Activated naive CD4-positive, alpha-beta T cell treated with anti-CD3 and anti-CD28 coated beads for 36 hours (primary cell): ENCODE measurements around the gene ARHGEF4. TPM values are rescaled to one million over a fixed set of nuclear protein-coding genes. Genes with fewer than 3 reads are reported as not detected.

Experiments used
- CTCF ChIA-PET: fragments of 350-600 bp; sonication (Branson Sonifier 250); formaldehyde crosslinking; loops from one replicate; lab custom pipeline; 2021; ENCODE audit warnings: antibody characterized with exemption; lab: Charles Lee
- DNase-seq: peaks from one replicate; pipeline ENCODE4 v3.0.0-alpha.2; 2020
- H3K27ac Mint-ChIP-seq: one replicate; pipeline ENCODE4 v1.8.0; 2021; ENCODE audit warnings: mild to moderate bottlenecking, mixed read lengths
- H3K27me3 Mint-ChIP-seq: one replicate; pipeline ENCODE4 v1.8.0; 2021; ENCODE audit warnings: low read depth, mixed read lengths
- H3K36me3 Mint-ChIP-seq: one replicate; pipeline ENCODE4 v1.8.0; 2021; ENCODE audit warnings: low read depth, mixed read lengths
- H3K4me1 Mint-ChIP-seq: one replicate; pipeline ENCODE4 v1.8.0; 2021; ENCODE audit warnings: low read depth, mixed read lengths
- H3K4me3 Mint-ChIP-seq: one replicate; pipeline ENCODE4 v1.8.0; 2021; ENCODE audit warnings: mild to moderate bottlenecking, moderate library complexity, mixed read lengths
- H3K9me3 Mint-ChIP-seq: one replicate; pipeline ENCODE4 v1.8.0; 2021; ENCODE audit warnings: mixed read lengths
- intact Hi-C: fragments of 100-400 bp; cut with micrococcal nuclease; formaldehyde crosslinking; loops from one replicate; pipeline ENCODE4 v1.15.1; 2023
- total RNA-seq, 2 experiments: library from RNA; stranded (reverse); gene quantifications; one replicate each; pipeline ENCODE4 v1.2.3, GENCODE V29; 2021

The ARHGEF4 gene
- total RNA-seq, 2 experiments from 2014 or later = 2.6 to 3.3 TPM

GRCh38 chr2:130954873-130955272, 118.2 kb downstream of the ARHGEF4 start:
- Mint-ChIP-seq H3K27ac (no peak overlapping the region), H3K9me3 (peaks cover 19% of the 10 kb centered on the region), H3K36me3 (peaks cover 1% of the 10 kb centered on the region), H3K4me3 (no peak overlapping the region), H3K27me3 (peaks cover 16% of the 10 kb centered on the region), H3K4me1 (no peaks in the 10 kb centered on the region)
- DNase-seq = no peak
- intact Hi-C loops = no loop called here
- CTCF ChIA-PET = no interaction called here

GRCh38 chr2:130957915-130958314, 121.2 kb downstream of the ARHGEF4 start:
- Mint-ChIP-seq H3K4me1 (no peaks in the 10 kb centered on the region), H3K27me3 (peaks cover 29% of the 10 kb centered on the region), H3K27ac (no peak overlapping the region), H3K36me3 (peaks cover 1% of the 10 kb centered on the region), H3K4me3 (no peak overlapping the region), H3K9me3 (peaks cover 17% of the 10 kb centered on the region)
- no peak for DNase-seq
- CTCF ChIA-PET = no interaction called here
- intact Hi-C loops = no loop called here

- no peaks in the 10 kb centered on the region for H3K9me3 Mint-ChIP-seq
Measured at GRCh38 chr2:130963196-130963848, 126.6 kb downstream of the ARHGEF4 start.

GRCh38 chr2:130963849-130964793, 127.4 kb downstream of the ARHGEF4 start:
- peaks cover 49% of the 10 kb centered on the region for H3K27me3 Mint-ChIP-seq
- CTCF ChIA-PET = interaction anchor here (1.4 to 1.6 kb wide), 2 partner anchors 167 to 168 kb away, joined by 3 to 6 read pairs; no protein-coding TSS in a partner anchor
- peak; percentile 27 for DNase-seq

More at GRCh38 chr2:130963196-130963848, 126.6 kb downstream of the ARHGEF4 start:
- Mint-ChIP-seq H3K4me3 (no peak overlapping the region), H3K4me1 (peaks cover 7% of the 10 kb centered on the region), H3K36me3 (no peaks in the 10 kb centered on the region), H3K27ac (no peak overlapping the region), H3K27me3 (peaks cover 53% of the 10 kb centered on the region)
- CTCF ChIA-PET = interaction anchor here (0.6 kb wide), 1 partner anchor 12 kb away, joined by 3 read pairs; no protein-coding TSS in a partner anchor
- intact Hi-C loops = loop anchor here (2.0 kb wide), 1 partner anchor 19 kb away; no protein-coding TSS in a partner anchor
- no peak for DNase-seq

GRCh38 chr2:130964931-130965330, 128.2 kb downstream of the ARHGEF4 start:
- DNase-seq = no peak
- H3K4me3 Mint-ChIP-seq = no peak overlapping the region
- peaks cover 7% of the 10 kb centered on the region for H3K4me1 Mint-ChIP-seq
- H3K9me3 Mint-ChIP-seq = no peaks in the 10 kb centered on the region
- intact Hi-C loops = loop anchor here (1.0 kb wide), 1 partner anchor 168 kb away; no protein-coding TSS in a partner anchor
- H3K27ac Mint-ChIP-seq = no peak overlapping the region
- CTCF ChIA-PET = interaction anchor here (1.4 to 1.6 kb wide), 2 partner anchors 168 to 169 kb away, joined by 3 to 6 read pairs; no protein-coding TSS in a partner anchor
- peaks cover 46% of the 10 kb centered on the region for H3K27me3 Mint-ChIP-seq
- H3K36me3 Mint-ChIP-seq = no peaks in the 10 kb centered on the region

More at GRCh38 chr2:130963849-130964793, 127.4 kb downstream of the ARHGEF4 start:
- Mint-ChIP-seq H3K27ac (no peak overlapping the region), H3K4me3 (peak overlapping the region; percentile 11), H3K36me3 (no peaks in the 10 kb centered on the region), H3K4me1 (peaks cover 7% of the 10 kb centered on the region), H3K9me3 (no peaks in the 10 kb centered on the region)
- intact Hi-C loops = loop anchor here (1.0 to 2.0 kb wide), 2 partner anchors 19 to 167 kb away; no protein-coding TSS in a partner anchor

- CTCF ChIA-PET = interaction anchor here (1.6 kb wide), 1 partner anchor 170 kb away, joined by 3 read pairs; no protein-coding TSS in a partner anchor
- Mint-ChIP-seq H3K4me3 (no peak overlapping the region), H3K27me3 (peaks cover 42% of the 10 kb centered on the region), H3K9me3 (no peaks in the 10 kb centered on the region), H3K4me1 (peaks cover 7% of the 10 kb centered on the region), H3K27ac (no peak overlapping the region), H3K36me3 (no peaks in the 10 kb centered on the region)
- no peak for DNase-seq
- intact Hi-C loops = no loop called here
Measured at GRCh38 chr2:130966149-130966774, 129.5 kb downstream of the ARHGEF4 start.

GRCh38 chr2:130966775-130967490, 130.2 kb downstream of the ARHGEF4 start:
- Mint-ChIP-seq H3K27me3 (peaks cover 37% of the 10 kb centered on the region), H3K36me3 (no peaks in the 10 kb centered on the region), H3K4me3 (no peak overlapping the region), H3K4me1 (peaks cover 7% of the 10 kb centered on the region), H3K27ac (no peak overlapping the region), H3K9me3 (no peaks in the 10 kb centered on the region)
- DNase-seq = no peak
- intact Hi-C loops = no loop called here
- CTCF ChIA-PET = interaction anchor here (0.8 kb wide), 1 partner anchor 84 kb away, joined by 3 read pairs; no protein-coding TSS in a partner anchor

- Mint-ChIP-seq H3K9me3 (no peaks in the 10 kb centered on the region), H3K27ac (no peak overlapping the region), H3K27me3 (no peaks in the 10 kb centered on the region), H3K36me3 (no peaks in the 10 kb centered on the region), H3K4me1 (no peaks in the 10 kb centered on the region), H3K4me3 (no peak overlapping the region)
- intact Hi-C loops = no loop called here
- DNase-seq = no peak
- CTCF ChIA-PET = no interaction called here
Measured at GRCh38 chr2:130972410-130972809, 135.7 kb downstream of the ARHGEF4 start.

- H3K36me3 Mint-ChIP-seq = no peaks in the 10 kb centered on the region
- H3K4me1 Mint-ChIP-seq = no peaks in the 10 kb centered on the region
- CTCF ChIA-PET = no interaction called here
- no peaks in the 10 kb centered on the region for H3K9me3 Mint-ChIP-seq
- no peak overlapping the region for H3K27ac Mint-ChIP-seq
- H3K4me3 Mint-ChIP-seq = no peak overlapping the region
- intact Hi-C loops = no loop called here
- no peaks in the 10 kb centered on the region for H3K27me3 Mint-ChIP-seq
- DNase-seq = no peak
Measured at GRCh38 chr2:130975729-130976128, 139.0 kb downstream of the ARHGEF4 start.

- H3K27ac Mint-ChIP-seq = no peak overlapping the region
- CTCF ChIA-PET = no interaction called here
- intact Hi-C loops = no loop called here
- H3K4me3 Mint-ChIP-seq = no peak overlapping the region
- DNase-seq = no peak
- H3K4me1 Mint-ChIP-seq = no peaks in the 10 kb centered on the region
- H3K9me3 Mint-ChIP-seq = no peaks in the 10 kb centered on the region
- no peaks in the 10 kb centered on the region for H3K27me3 Mint-ChIP-seq
- H3K36me3 Mint-ChIP-seq = no peaks in the 10 kb centered on the region
Measured at GRCh38 chr2:130976591-130977237, 140.0 kb downstream of the ARHGEF4 start.

GRCh38 chr2:130977461-130978050, 140.8 kb downstream of the ARHGEF4 start:
- Mint-ChIP-seq H3K36me3 (no peaks in the 10 kb centered on the region), H3K4me1 (no peaks in the 10 kb centered on the region), H3K27ac (no peak overlapping the region), H3K27me3 (no peaks in the 10 kb centered on the region), H3K9me3 (no peaks in the 10 kb centered on the region), H3K4me3 (no peak overlapping the region)
- DNase-seq = no peak
- intact Hi-C loops = no loop called here
- CTCF ChIA-PET = interaction anchor here (0.6 kb wide), 1 partner anchor 33 kb away, joined by 3 read pairs; no protein-coding TSS in a partner anchor
